WTC11 (cell line): Measurements from ENCODE around the gene CYP27C1.

ENCODE experiments used
- CTCF ChIP-seq: fragments of 200-600 bp; IDR thresholded peaks from 2 replicates; pipeline ENCODE4 v1.8.0; 2022; ENCODE audit warnings: antibody characterized with exemption
- ESRRA ChIP-seq: sonication (generic); formaldehyde crosslinking; IDR thresholded peaks from 2 replicates; pipeline ENCODE4 v1.8.1; 2022; ENCODE audit warnings: mild to moderate bottlenecking, missing genetic modification reagents, borderline replicate concordance
- HMGXB4 ChIP-seq: sonication (generic); formaldehyde crosslinking; IDR thresholded peaks from 2 replicates; pipeline ENCODE4 v1.8.1; 2023; ENCODE audit warnings: mild to moderate bottlenecking, moderate library complexity, missing genetic modification reagents
- MXD4 ChIP-seq: fragments of 250-450 bp; sonication (Bioruptor Pico); IDR thresholded peaks from 2 replicates; pipeline ENCODE4 v1.8.0; 2021; ENCODE audit warnings: mild to moderate bottlenecking, moderate library complexity, borderline replicate concordance
- ZBTB43 ChIP-seq: sonication (generic); formaldehyde crosslinking; IDR thresholded peaks from 2 replicates; pipeline ENCODE4 v1.8.1; 2023; ENCODE audit warnings: mild to moderate bottlenecking, missing genetic modification reagents
- ZNF138 ChIP-seq: sonication (generic); formaldehyde crosslinking; conservative IDR thresholded peaks from 2 replicates; pipeline ENCODE4 v1.8.1; 2022; ENCODE audit warnings: mild to moderate bottlenecking, moderate library complexity, missing genetic modification reagents
- TF ChIP-seq, protein P1 (sequence below): sonication (generic); formaldehyde crosslinking; IDR thresholded peaks from 2 replicates; pipeline ENCODE4 v1.8.1; 2022; ENCODE audit warnings: mild to moderate bottlenecking, moderate library complexity, missing genetic modification reagents
- TF ChIP-seq, protein P2 (sequence below): sonication (generic); formaldehyde crosslinking; IDR thresholded peaks from 2 replicates; pipeline ENCODE4 v1.8.1; 2022; ENCODE audit warnings: low read depth, missing genetic modification reagents, borderline replicate concordance
- TF ChIP-seq, protein P3 (sequence below): sonication (generic); formaldehyde crosslinking; IDR thresholded peaks from 2 replicates; pipeline ENCODE4 v1.8.1; 2023; ENCODE audit warnings: mild to moderate bottlenecking, missing genetic modification reagents

DNA sequence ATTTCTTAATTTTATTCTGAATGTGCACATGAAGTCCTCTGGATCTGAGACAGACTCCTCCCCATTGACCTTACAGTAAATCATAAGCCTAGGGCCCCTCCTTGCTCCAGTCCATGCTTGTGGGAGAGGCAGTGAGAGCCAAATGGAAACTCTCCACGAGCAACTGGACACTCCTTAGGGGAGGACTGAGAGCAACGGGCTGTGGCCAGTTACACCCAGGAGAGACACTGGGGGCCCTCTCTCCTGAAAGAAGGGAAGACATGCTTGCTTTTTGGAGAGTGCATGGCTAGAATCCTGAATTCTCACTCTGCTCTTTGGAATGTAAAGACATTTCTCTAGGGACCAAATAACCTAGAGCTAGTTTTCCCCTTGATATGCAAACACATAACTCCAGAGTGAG lies 64.2 kb downstream of the CYP27C1 start:
- TF ChIP-seq MXD4 (CRISPR knock-in tag) (no peak), CTCF (no peak), ESRRA (CRISPR knock-in tag) (no peak), ZNF138 (no peak), ZBTB43 (CRISPR knock-in tag) (no peak), HMGXB4 (CRISPR knock-in tag) (no peak)
- TF ChIP-seq, protein P1, sequence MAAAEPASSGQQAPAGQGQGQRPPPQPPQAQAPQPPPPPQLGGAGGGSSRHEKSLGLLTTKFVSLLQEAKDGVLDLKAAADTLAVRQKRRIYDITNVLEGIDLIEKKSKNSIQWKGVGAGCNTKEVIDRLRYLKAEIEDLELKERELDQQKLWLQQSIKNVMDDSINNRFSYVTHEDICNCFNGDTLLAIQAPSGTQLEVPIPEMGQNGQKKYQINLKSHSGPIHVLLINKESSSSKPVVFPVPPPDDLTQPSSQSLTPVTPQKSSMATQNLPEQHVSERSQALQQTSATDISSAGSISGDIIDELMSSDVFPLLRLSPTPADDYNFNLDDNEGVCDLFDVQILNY (CRISPR knock-in tag) = no peak
- TF ChIP-seq, protein P2, sequence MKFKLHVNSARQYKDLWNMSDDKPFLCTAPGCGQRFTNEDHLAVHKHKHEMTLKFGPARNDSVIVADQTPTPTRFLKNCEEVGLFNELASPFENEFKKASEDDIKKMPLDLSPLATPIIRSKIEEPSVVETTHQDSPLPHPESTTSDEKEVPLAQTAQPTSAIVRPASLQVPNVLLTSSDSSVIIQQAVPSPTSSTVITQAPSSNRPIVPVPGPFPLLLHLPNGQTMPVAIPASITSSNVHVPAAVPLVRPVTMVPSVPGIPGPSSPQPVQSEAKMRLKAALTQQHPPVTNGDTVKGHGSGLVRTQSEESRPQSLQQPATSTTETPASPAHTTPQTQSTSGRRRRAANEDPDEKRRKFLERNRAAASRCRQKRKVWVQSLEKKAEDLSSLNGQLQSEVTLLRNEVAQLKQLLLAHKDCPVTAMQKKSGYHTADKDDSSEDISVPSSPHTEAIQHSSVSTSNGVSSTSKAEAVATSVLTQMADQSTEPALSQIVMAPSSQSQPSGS (CRISPR knock-in tag) = no peak
- TF ChIP-seq, protein P3, sequence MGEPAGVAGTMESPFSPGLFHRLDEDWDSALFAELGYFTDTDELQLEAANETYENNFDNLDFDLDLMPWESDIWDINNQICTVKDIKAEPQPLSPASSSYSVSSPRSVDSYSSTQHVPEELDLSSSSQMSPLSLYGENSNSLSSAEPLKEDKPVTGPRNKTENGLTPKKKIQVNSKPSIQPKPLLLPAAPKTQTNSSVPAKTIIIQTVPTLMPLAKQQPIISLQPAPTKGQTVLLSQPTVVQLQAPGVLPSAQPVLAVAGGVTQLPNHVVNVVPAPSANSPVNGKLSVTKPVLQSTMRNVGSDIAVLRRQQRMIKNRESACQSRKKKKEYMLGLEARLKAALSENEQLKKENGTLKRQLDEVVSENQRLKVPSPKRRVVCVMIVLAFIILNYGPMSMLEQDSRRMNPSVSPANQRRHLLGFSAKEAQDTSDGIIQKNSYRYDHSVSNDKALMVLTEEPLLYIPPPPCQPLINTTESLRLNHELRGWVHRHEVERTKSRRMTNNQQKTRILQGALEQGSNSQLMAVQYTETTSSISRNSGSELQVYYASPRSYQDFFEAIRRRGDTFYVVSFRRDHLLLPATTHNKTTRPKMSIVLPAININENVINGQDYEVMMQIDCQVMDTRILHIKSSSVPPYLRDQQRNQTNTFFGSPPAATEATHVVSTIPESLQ (CRISPR knock-in tag) = no peak
